Ecto neural progenitor cell (in vitro differentiated cells): Measurements from ENCODE around the gene TMEM178A.

Source experiments
- DNase-seq: peaks from one replicate; pipeline ENCODE4 v3.0.0-alpha.2; 2018; ENCODE audit warnings: low spot score

Gene TMEM178A

GRCh38 chr2:39679805-39680204 is 14.1 kb downstream of the TMEM178A start:
- no peak for DNase-seq

GRCh38 chr2:39682066-39682692 is 16.5 kb downstream of the TMEM178A start:
- no peak for DNase-seq

- no peak for DNase-seq
These were observed 17.4 kb downstream of the TMEM178A start for GRCh38 chr2:39683022-39683699.

- no peak for DNase-seq
These were observed 18.7 kb downstream of the TMEM178A start for GRCh38 chr2:39684464-39684863.

GRCh38 chr2:39685126-39685525 is 19.4 kb downstream of the TMEM178A start:
- DNase-seq: no peak

- no peak for DNase-seq
These were observed 20.7 kb downstream of the TMEM178A start for GRCh38 chr2:39686456-39686855.

- DNase-seq: no peak
These were observed 22.5 kb downstream of the TMEM178A start for GRCh38 chr2:39688181-39688580.

GRCh38 chr2:39689272-39689841 is 23.6 kb downstream of the TMEM178A start:
- DNase-seq: no peak

- no peak for DNase-seq
These were observed 24.2 kb downstream of the TMEM178A start for GRCh38 chr2:39689876-39690275.

- no peak for DNase-seq
These were observed 27.5 kb downstream of the TMEM178A start for GRCh38 chr2:39693245-39693644.

GRCh38 chr2:39696101-39696553 is 30.4 kb downstream of the TMEM178A start:
- no peak for DNase-seq

GRCh38 chr2:39696838-39697237 is 31.1 kb downstream of the TMEM178A start:
- no peak for DNase-seq

GRCh38 chr2:39697454-39697853 is 31.7 kb downstream of the TMEM178A start:
- no peak for DNase-seq

GRCh38 chr2:39701137-39701536 is 35.4 kb downstream of the TMEM178A start:
- DNase-seq: no peak

GRCh38 chr2:39703181-39703872 is 37.6 kb downstream of the TMEM178A start:
- no peak for DNase-seq

GRCh38 chr2:39704540-39704939 is 38.8 kb downstream of the TMEM178A start:
- DNase-seq: no peak

- DNase-seq: no peak
These were observed 39.9 kb downstream of the TMEM178A start for GRCh38 chr2:39705638-39706037.

GRCh38 chr2:39706312-39706711 is 40.6 kb downstream of the TMEM178A start:
- no peak for DNase-seq

- no peak for DNase-seq
These were observed 41.2 kb downstream of the TMEM178A start for GRCh38 chr2:39706945-39707344.

- no peak for DNase-seq
These were observed 42.3 kb downstream of the TMEM178A start for GRCh38 chr2:39708003-39708402.

GRCh38 chr2:39710807-39711206 is 45.1 kb downstream of the TMEM178A start:
- DNase-seq: no peak

GRCh38 chr2:39712953-39713352 is 47.2 kb downstream of the TMEM178A start:
- DNase-seq: no peak

- no peak for DNase-seq
These were observed 49.4 kb downstream of the TMEM178A start for GRCh38 chr2:39715095-39715494.
